ENCODE results near the gene ETS1.

DNA sequence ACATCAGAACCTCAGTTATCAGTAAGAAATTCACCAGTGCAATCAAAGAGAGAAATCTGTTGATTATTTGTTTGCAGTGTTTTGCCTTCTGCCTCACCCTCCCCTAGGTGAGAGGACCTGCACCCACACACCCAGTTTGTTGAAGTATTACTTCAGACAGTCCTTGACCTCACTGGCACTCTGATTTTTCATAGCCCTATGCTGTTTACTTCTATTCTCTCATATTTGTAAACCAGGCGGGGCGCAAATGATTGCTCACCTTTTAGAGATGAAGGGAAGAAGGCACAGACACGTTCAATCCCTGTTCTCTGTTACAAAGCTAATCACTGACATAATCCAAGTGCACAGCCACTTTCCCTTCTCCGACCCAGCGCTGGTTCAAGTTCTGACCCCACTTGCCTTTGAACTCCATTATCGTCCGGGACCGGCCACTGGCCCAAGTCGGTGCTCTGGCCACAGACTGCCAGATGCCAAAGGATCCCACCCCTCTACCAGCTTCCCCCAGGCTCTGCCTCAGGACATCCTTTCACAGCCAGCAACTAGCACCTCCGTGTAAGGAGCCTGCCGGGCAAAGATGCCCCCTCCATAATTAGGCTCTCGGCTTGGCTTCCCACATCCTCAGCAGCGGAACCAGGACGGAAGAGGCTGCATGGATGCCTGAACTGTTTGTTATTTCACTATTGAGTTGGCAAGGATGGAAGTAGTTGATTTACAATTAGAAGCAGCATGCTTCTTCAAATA is 1.7 kb downstream of the ETS1 start:
- TF ChIP-seq, protein P1, sequence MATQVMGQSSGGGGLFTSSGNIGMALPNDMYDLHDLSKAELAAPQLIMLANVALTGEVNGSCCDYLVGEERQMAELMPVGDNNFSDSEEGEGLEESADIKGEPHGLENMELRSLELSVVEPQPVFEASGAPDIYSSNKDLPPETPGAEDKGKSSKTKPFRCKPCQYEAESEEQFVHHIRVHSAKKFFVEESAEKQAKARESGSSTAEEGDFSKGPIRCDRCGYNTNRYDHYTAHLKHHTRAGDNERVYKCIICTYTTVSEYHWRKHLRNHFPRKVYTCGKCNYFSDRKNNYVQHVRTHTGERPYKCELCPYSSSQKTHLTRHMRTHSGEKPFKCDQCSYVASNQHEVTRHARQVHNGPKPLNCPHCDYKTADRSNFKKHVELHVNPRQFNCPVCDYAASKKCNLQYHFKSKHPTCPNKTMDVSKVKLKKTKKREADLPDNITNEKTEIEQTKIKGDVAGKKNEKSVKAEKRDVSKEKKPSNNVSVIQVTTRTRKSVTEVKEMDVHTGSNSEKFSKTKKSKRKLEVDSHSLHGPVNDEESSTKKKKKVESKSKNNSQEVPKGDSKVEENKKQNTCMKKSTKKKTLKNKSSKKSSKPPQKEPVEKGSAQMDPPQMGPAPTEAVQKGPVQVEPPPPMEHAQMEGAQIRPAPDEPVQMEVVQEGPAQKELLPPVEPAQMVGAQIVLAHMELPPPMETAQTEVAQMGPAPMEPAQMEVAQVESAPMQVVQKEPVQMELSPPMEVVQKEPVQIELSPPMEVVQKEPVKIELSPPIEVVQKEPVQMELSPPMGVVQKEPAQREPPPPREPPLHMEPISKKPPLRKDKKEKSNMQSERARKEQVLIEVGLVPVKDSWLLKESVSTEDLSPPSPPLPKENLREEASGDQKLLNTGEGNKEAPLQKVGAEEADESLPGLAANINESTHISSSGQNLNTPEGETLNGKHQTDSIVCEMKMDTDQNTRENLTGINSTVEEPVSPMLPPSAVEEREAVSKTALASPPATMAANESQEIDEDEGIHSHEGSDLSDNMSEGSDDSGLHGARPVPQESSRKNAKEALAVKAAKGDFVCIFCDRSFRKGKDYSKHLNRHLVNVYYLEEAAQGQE (IDR thresholded peaks at IDR 0.05; ENCODE audit: insufficient replicate concordance, low read depth) = no peak
- TF ChIP-seq POLR2AphosphoS5 (IDR thresholded peaks at IDR 0.05; ENCODE audit: low read depth) (no peak), SPI1 (IDR thresholded peaks at IDR 0.05; ENCODE audit: borderline replicate concordance, low read depth) (no peak)
- TF ChIP-seq, protein P2, sequence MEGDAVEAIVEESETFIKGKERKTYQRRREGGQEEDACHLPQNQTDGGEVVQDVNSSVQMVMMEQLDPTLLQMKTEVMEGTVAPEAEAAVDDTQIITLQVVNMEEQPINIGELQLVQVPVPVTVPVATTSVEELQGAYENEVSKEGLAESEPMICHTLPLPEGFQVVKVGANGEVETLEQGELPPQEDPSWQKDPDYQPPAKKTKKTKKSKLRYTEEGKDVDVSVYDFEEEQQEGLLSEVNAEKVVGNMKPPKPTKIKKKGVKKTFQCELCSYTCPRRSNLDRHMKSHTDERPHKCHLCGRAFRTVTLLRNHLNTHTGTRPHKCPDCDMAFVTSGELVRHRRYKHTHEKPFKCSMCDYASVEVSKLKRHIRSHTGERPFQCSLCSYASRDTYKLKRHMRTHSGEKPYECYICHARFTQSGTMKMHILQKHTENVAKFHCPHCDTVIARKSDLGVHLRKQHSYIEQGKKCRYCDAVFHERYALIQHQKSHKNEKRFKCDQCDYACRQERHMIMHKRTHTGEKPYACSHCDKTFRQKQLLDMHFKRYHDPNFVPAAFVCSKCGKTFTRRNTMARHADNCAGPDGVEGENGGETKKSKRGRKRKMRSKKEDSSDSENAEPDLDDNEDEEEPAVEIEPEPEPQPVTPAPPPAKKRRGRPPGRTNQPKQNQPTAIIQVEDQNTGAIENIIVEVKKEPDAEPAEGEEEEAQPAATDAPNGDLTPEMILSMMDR (IDR thresholded peaks at IDR 0.05; ENCODE audit: insufficient read depth, low read length) = no peak

Measured in HL-60 (cell line).